Endothelial cell of umbilical vein (primary cell): ENCODE results near the gene TBC1D5. TPM values are rescaled to one million over a fixed set of nuclear protein-coding genes. Genes with fewer than 3 reads are reported as not detected.

Experiments
- BruUV-seq: library from RNA; stranded (reverse); fragments of 400-500 nt; replicated peaks from 2 replicates; lab custom pipeline; 2021; lab: Mats Ljungman, UMichigan
- CTCF ChIA-PET: fragments of 300-600, 350-600 bp; sonication (Branson Sonifier 250); formaldehyde crosslinking; loops from one replicate; lab custom pipeline; 2021; ENCODE audit warnings: antibody characterized with exemption, inconsistent platforms; lab: Charles Lee
- POLR2A ChIA-PET: fragments of 300-600, 350-600 bp; sonication (Branson Sonifier 250); formaldehyde crosslinking; loops from one replicate; lab custom pipeline; 2021; ENCODE audit warnings: antibody characterized with exemption, inconsistent platforms; lab: Charles Lee
- DNase-seq: peaks from one replicate; pipeline ENCODE4 v3.0.0-alpha.2; 2011; ENCODE audit warnings: low read depth, low spot score
- FAIRE-seq: peaks from 2 replicates; lab custom pipeline; 2011; peaks lifted over from hg19 to GRCh38; lab: Jason Lieb, UNC
- H2AFZ ChIP-seq: 2 replicates; pipeline ENCODE4 v1.6.0; 2012; ENCODE audit warnings: low read depth, low read length, control low read depth, inconsistent platforms
- H3K27ac ChIP-seq: 2 replicates; pipeline ENCODE4 v1.5.1; 2011; ENCODE audit warnings: low read depth, mild to moderate bottlenecking, control low read depth, low read length, moderate library complexity; ENCODE audit not compliant: insufficient read depth
- H3K27me3 ChIP-seq, 2 experiments: 2 replicates each; pipeline versions ENCODE4 v1.6.0 to v1.6.1; 2011; ENCODE audit warnings: low read length in 2 of 2, mixed read lengths in 1 of 2; ENCODE audit not compliant: control insufficient read depth in 2 of 2, insufficient read depth in 2 of 2
- H3K36me3 ChIP-seq, 2 experiments: 2 replicates in 1 of 2; 3 replicates in 1 of 2; pipeline ENCODE4 v1.5.1; 2011; ENCODE audit warnings: low read length in 2 of 2, mild to moderate bottlenecking in 1 of 2, moderate library complexity in 1 of 2; ENCODE audit not compliant: control insufficient read depth in 2 of 2, insufficient read depth in 2 of 2; ENCODE audit errors: extremely low read depth in 1 of 2
- H3K4me1 ChIP-seq: 3 replicates; pipeline ENCODE4 v1.5.1; 2011; ENCODE audit warnings: mild to moderate bottlenecking, low read length; ENCODE audit not compliant: control insufficient read depth, insufficient read depth; ENCODE audit errors: extremely low read depth
- H3K4me2 ChIP-seq: 2 replicates; pipeline ENCODE4 v1.6.1; 2011; ENCODE audit warnings: low read length, control low read depth, mixed read lengths; ENCODE audit not compliant: insufficient read depth
- H3K4me3 ChIP-seq, 3 experiments: fragments of 200-600 bp in 1 of 3; sonication (generic), shearing (Covaris generic) in 1 of 3; replicated peaks in 1 of 3; 2 replicates each; pipeline ENCODE4 v1.5.1; 2011 to 2016; ENCODE audit warnings: control low read depth in 3 of 3, low read length in 3 of 3, mild to moderate bottlenecking in 2 of 3, inconsistent platforms in 1 of 3, low read depth in 1 of 3, moderate library complexity in 1 of 3; ENCODE audit not compliant: insufficient read depth in 1 of 3
- H3K79me2 ChIP-seq: 2 replicates; pipeline ENCODE4 v1.6.0; 2012; ENCODE audit warnings: low read length, inconsistent platforms; ENCODE audit not compliant: control insufficient read depth, insufficient read depth
- H3K9ac ChIP-seq: replicated peaks from 2 replicates; pipeline ENCODE3; 2011; ENCODE audit warnings: low read length, control low read depth; ENCODE audit not compliant: insufficient read depth; ENCODE audit errors: extremely low read depth
- H3K9me1 ChIP-seq: replicated peaks from 3 replicates; pipeline ENCODE4 v1.6.0; 2011; ENCODE audit warnings: mild to moderate bottlenecking, low read length; ENCODE audit not compliant: control insufficient read depth, insufficient read depth; ENCODE audit errors: extremely low read depth
- H3K9me3 ChIP-seq: replicated peaks from 2 replicates; pipeline ENCODE4 v1.5.1; 2012; ENCODE audit warnings: low read length, inconsistent platforms; ENCODE audit not compliant: control insufficient read depth, insufficient read depth
- H4K20me1 ChIP-seq: replicated peaks from 2 replicates; pipeline ENCODE3; 2011; ENCODE audit warnings: mild to moderate bottlenecking, low read length; ENCODE audit not compliant: control insufficient read depth, insufficient read depth; ENCODE audit errors: extremely low read depth
- CTCF ChIP-seq, 2 donors: IDR thresholded peaks; 1 replicate in 1 of 2; 2 replicates in 1 of 2; pipeline ENCODE4 v1.5.1; 2011; ENCODE audit warnings: low read length in 2 of 2, mild to moderate bottlenecking in 2 of 2, moderate library complexity in 2 of 2, control low read depth in 1 of 2, inconsistent platforms in 1 of 2, low read depth in 1 of 2; ENCODE audit not compliant: insufficient read depth in 1 of 2; ENCODE audit errors: extremely low read depth in 1 of 2
- EZH2 ChIP-seq: IDR thresholded peaks from 2 replicates; pipeline ENCODE4 v1.6.1; 2012; ENCODE audit warnings: borderline replicate concordance, low read depth, mild to moderate bottlenecking, moderate library complexity, low read length, inconsistent platforms; ENCODE audit not compliant: severe bottlenecking
- FOS ChIP-seq: IDR thresholded peaks from 2 replicates; pipeline ENCODE4 v1.6.1; 2011; ENCODE audit warnings: mild to moderate bottlenecking, low read length, moderate library complexity, borderline replicate concordance; ENCODE audit not compliant: insufficient read depth
- GATA2 ChIP-seq: IDR thresholded peaks from 2 replicates; pipeline ENCODE4 v1.7.0; 2011; ENCODE audit warnings: low read depth, mild to moderate bottlenecking, moderate library complexity, mixed read lengths, low read length; ENCODE audit not compliant: insufficient read length, insufficient read depth
- JUN ChIP-seq: IDR thresholded peaks from 2 replicates; pipeline ENCODE4 v1.6.1; 2011; ENCODE audit warnings: borderline replicate concordance, low read depth; ENCODE audit not compliant: insufficient read length, insufficient read depth
- MAX ChIP-seq: IDR thresholded peaks from 2 replicates; pipeline ENCODE4 v1.6.1; 2011; ENCODE audit not compliant: insufficient read depth, insufficient read length
- MYC ChIP-seq: IDR thresholded peaks from one replicate; pipeline ENCODE4 v1.6.1; 2011; ENCODE audit warnings: mild to moderate bottlenecking, low read depth, low read length
- POLR2A ChIP-seq: IDR thresholded peaks from 2 replicates; pipeline ENCODE4 v1.6.1; 2012; ENCODE audit warnings: low read depth, mild to moderate bottlenecking, control low read depth, low read length
- POLR2AphosphoS5 ChIP-seq: IDR thresholded peaks from 2 replicates; pipeline ENCODE4 v1.6.1; 2012; ENCODE audit warnings: low read depth, mild to moderate bottlenecking, control low read depth, low read length, moderate library complexity; ENCODE audit not compliant: insufficient read depth
- dilution Hi-C: fragments of 300-500 bp; cut with MboI; formaldehyde crosslinking; loops from one replicate; pipeline ENCODE4 v1.15.0; 2019; ENCODE audit warnings: low sequenced_read_pairs; ENCODE audit not compliant: extremely low pct_ligation_motif_present
- intact Hi-C: fragments of 100-400 bp; cut with micrococcal nuclease; formaldehyde crosslinking; loops from one replicate; pipeline ENCODE4 v1.10.0; 2022
- polyA plus RNA-seq, 4 experiments: library from polyadenylated mRNA; depleted of rRNA in 3 of 4; stranded (reverse) in 3 of 4; unstranded in 1 of 4; fragments of >200 nt; gene quantifications; 2 replicates each; pipeline versions ENCODE4 v1.2.1 to v1.2.3, GENCODE V29; 2011 to 2012; ENCODE audit warnings: missing spikeins in 1 of 4
- total RNA-seq: library from RNA; stranded (reverse); gene quantifications from 2 replicates; pipeline ENCODE4 v1.2.3, GENCODE V29; 2021

Gene TBC1D5
- total and polyA plus RNA-seq, 2 donors (not counting 3 experiments of a cell fraction or from before 2014, with no cell fraction given): 17.5 to 44.7 TPM

GRCh38 chr3:17550624-17551023, 191.8 kb downstream of the TBC1D5 start:
- FAIRE-seq: no peak
- Histone ChIP-seq H3K27ac (no peak overlapping the region), H3K9me1 (no peaks in the 10 kb centered on the region), H3K79me2 (no peaks in the 10 kb centered on the region), H3K36me3 (no peaks in the 10 kb centered on the region), H4K20me1 (no peaks in the 10 kb centered on the region), H3K4me3 (no peak overlapping the region), H3K9me3 (no peaks in the 10 kb centered on the region), H3K9ac (no peak overlapping the region), H3K27me3 (no peaks in the 10 kb centered on the region), H2AFZ (no peak overlapping the region), H3K4me1 (no peaks in the 10 kb centered on the region), H3K4me2 (no peak overlapping the region)
- CTCF ChIA-PET: interaction anchor here (0.9 to 2.4 kb wide), 3 partner anchors 11 to 291 kb away, joined by 4 to 7 read pairs (median 4); no protein-coding TSS in a partner anchor
- POLR2A ChIA-PET: no interaction called here
- DNase-seq: no peak
- BruUV-seq: no TSS peak
- TF ChIP-seq MYC (no peak), MAX (no peak), POLR2AphosphoS5 (no peak), FOS (no peak), EZH2 (no peak), POLR2A (no peak), CTCF (IDR thresholded peaks at IDR 0.05; ENCODE audit: extremely low read depth in 1 of 2, insufficient read depth in 1 of 2, low read depth in 1 of 2, low read length in 2 of 2) (no peak), GATA2 (no peak), JUN (no peak)
- intact Hi-C loops (no loop called here), dilution Hi-C loops (no loop called here)
